H1 (cell line): ENCODE data around the gene GNB5. TPM values are rescaled to one million over a fixed set of nuclear protein-coding genes. Genes with fewer than 3 reads are reported as not detected.

Experiments
- CTCF ChIA-PET: fragments of 300-600 bp; sonication (Branson Sonifier 250); formaldehyde crosslinking; loops from one replicate; lab custom pipeline; 2021; ENCODE audit not compliant: partially characterized antibody; lab: Charles Lee
- POLR2A ChIA-PET: fragments of 300-600 bp; sonication (Branson Sonifier 250); formaldehyde crosslinking; loops from one replicate; lab custom pipeline; 2021; ENCODE audit warnings: inconsistent platforms; ENCODE audit not compliant: partially characterized antibody; lab: Charles Lee
- DNase-seq, 2 experiments: peaks; one replicate each; pipeline versions ENCODE4 v3.0.0 to v3.0.0-alpha.2; 2010 to 2022; ENCODE audit warnings: low spot score in 2 of 2, low read depth in 1 of 2, mixed read lengths in 1 of 2
- FAIRE-seq: peaks from 2 replicates; lab custom pipeline; 2011; peaks lifted over from hg19 to GRCh38; lab: Jason Lieb, UNC
- H2AFZ ChIP-seq: 2 replicates; pipeline ENCODE4 v1.8.1; 2012; ENCODE audit warnings: low read length, inconsistent platforms
- H2AK5ac ChIP-seq: 2 replicates; pipeline ENCODE4 v1.6.1; 2013; ENCODE audit warnings: low read depth, low read length
- H2BK120ac ChIP-seq: replicated peaks from 2 replicates; pipeline ENCODE3; 2013; ENCODE audit warnings: low read depth, low read length, inconsistent platforms
- H2BK12ac ChIP-seq: 2 replicates; pipeline ENCODE4 v1.6.1; 2013; ENCODE audit warnings: low read depth, low read length
- H2BK15ac ChIP-seq: 2 replicates; pipeline ENCODE4 v1.6.1; 2013; ENCODE audit warnings: low read length
- H2BK20ac ChIP-seq: 2 replicates; pipeline ENCODE4 v1.6.1; 2013; ENCODE audit warnings: low read length
- H2BK5ac ChIP-seq: 2 replicates; pipeline ENCODE4 v1.6.1; 2013; ENCODE audit warnings: low read depth, low read length
- H3K14ac ChIP-seq: 2 replicates; pipeline ENCODE4 v1.6.1; 2013; ENCODE audit warnings: inconsistent platforms; ENCODE audit not compliant: insufficient read length
- H3K18ac ChIP-seq: 2 replicates; pipeline ENCODE4 v1.6.1; 2013; ENCODE audit warnings: low read length; ENCODE audit errors: extremely low read depth
- H3K23ac ChIP-seq: 2 replicates; pipeline ENCODE4 v1.6.1; 2013; ENCODE audit warnings: inconsistent platforms; ENCODE audit not compliant: insufficient read length
- H3K23me2 ChIP-seq: 2 replicates; pipeline ENCODE4 v1.6.1; 2013; ENCODE audit warnings: low read depth, low read length
- H3K27ac ChIP-seq: 2 replicates; pipeline ENCODE4 v1.6.1; 2011; ENCODE audit warnings: low read depth, low read length, inconsistent platforms
- H3K27me3 ChIP-seq, 4 experiments: replicated peaks in 1 of 4; 1 replicate in 1 of 4; 2 replicates in 3 of 4; pipeline versions ENCODE4 v1.6.1 to v1.8.1; 2011 to 2013; ENCODE audit warnings: low read length in 3 of 4, mild to moderate bottlenecking in 3 of 4, inconsistent platforms in 2 of 4, mixed read lengths in 2 of 4, moderate library complexity in 1 of 4; ENCODE audit not compliant: control insufficient read depth in 3 of 4, insufficient read depth in 3 of 4; ENCODE audit errors: extremely low read depth in 1 of 4
- H3K36me3 ChIP-seq, 4 experiments: 2 replicates each; pipeline versions ENCODE4 v1.6.1 to v1.8.1; 2011 to 2013; ENCODE audit warnings: mild to moderate bottlenecking in 4 of 4, low read length in 3 of 4, moderate library complexity in 2 of 4, control low read depth in 1 of 4, inconsistent platforms in 1 of 4; ENCODE audit not compliant: insufficient read depth in 4 of 4, control insufficient read depth in 2 of 4
- H3K4ac ChIP-seq: replicated peaks from 2 replicates; pipeline ENCODE3; 2013; ENCODE audit warnings: low read length, low read depth, mixed read lengths, inconsistent platforms; ENCODE audit not compliant: insufficient read length
- H3K4me1 ChIP-seq, 4 experiments: replicated peaks in 1 of 4; 1 replicate in 1 of 4; 2 replicates in 3 of 4; pipeline versions ENCODE4 v1.6.1 to v1.8.1; 2011 to 2013; ENCODE audit warnings: low read length in 3 of 4, inconsistent platforms in 2 of 4, mixed read lengths in 1 of 4; ENCODE audit not compliant: insufficient read depth in 4 of 4, control insufficient read depth in 3 of 4
- H3K4me2 ChIP-seq, 2 experiments: 2 replicates each; pipeline versions ENCODE4 v1.6.1 to v1.8.1; 2011 to 2013; ENCODE audit warnings: low read depth in 2 of 2, low read length in 2 of 2, control low read depth in 1 of 2, inconsistent platforms in 1 of 2, mild to moderate bottlenecking in 1 of 2; ENCODE audit not compliant: insufficient read depth in 1 of 2
- H3K4me3 ChIP-seq, 4 experiments: fragments of 200-600, 300-600 bp in 1 of 4; sonication (generic), shearing (Covaris generic), sonication (Bioruptor Twin) in 1 of 4; 2 replicates each; pipeline versions ENCODE4 v1.5.1 to v1.8.1; 2011 to 2016; ENCODE audit warnings: low read length in 4 of 4, low read depth in 3 of 4, control low read depth in 2 of 4, inconsistent platforms in 2 of 4, mild to moderate bottlenecking in 2 of 4, mixed read lengths in 1 of 4, moderate library complexity in 1 of 4; ENCODE audit not compliant: insufficient read depth in 2 of 4; ENCODE audit errors: extremely low read depth in 1 of 4
- H3K56ac ChIP-seq: replicated peaks from 2 replicates; pipeline ENCODE3; 2013; ENCODE audit warnings: low read depth, mild to moderate bottlenecking, mixed read lengths, low read length, inconsistent platforms; ENCODE audit not compliant: insufficient read length
- H3K79me1 ChIP-seq: 2 replicates; pipeline ENCODE4 v1.6.1; 2013; ENCODE audit warnings: low read depth, low read length, control low read depth
- H3K79me2 ChIP-seq, 2 experiments: 2 replicates each; pipeline versions ENCODE4 v1.6.1 to v1.8.1; 2012 to 2013; ENCODE audit warnings: low read length in 2 of 2, mild to moderate bottlenecking in 2 of 2, inconsistent platforms in 1 of 2; ENCODE audit not compliant: insufficient read depth in 2 of 2, control insufficient read depth in 1 of 2
- H3K9ac ChIP-seq, 4 experiments: replicated peaks in 1 of 4; 1 replicate in 1 of 4; 2 replicates in 3 of 4; pipeline versions ENCODE4 v1.6.1 to v1.8.1; 2011 to 2013; ENCODE audit warnings: low read depth in 3 of 4, low read length in 3 of 4, control low read depth in 2 of 4, mild to moderate bottlenecking in 2 of 4, moderate library complexity in 2 of 4, inconsistent platforms in 1 of 4; ENCODE audit errors: extremely low read depth in 1 of 4
- H3K9me3 ChIP-seq, 2 experiments: 2 replicates each; pipeline versions ENCODE4 v1.6.1 to v1.8.1; 2012 to 2013; ENCODE audit warnings: mild to moderate bottlenecking in 2 of 2, moderate library complexity in 2 of 2, control low read depth in 1 of 2, inconsistent platforms in 1 of 2, low read depth in 1 of 2, low read length in 1 of 2, mixed read lengths in 1 of 2; ENCODE audit not compliant: insufficient read depth in 2 of 2
- H4K20me1 ChIP-seq, 2 experiments: replicated peaks in 1 of 2; 2 replicates each; pipeline versions ENCODE3 to v1.8.1; 2011 to 2013; ENCODE audit warnings: inconsistent platforms in 2 of 2, low read length in 2 of 2, mild to moderate bottlenecking in 1 of 2; ENCODE audit not compliant: insufficient read depth in 2 of 2, control insufficient read depth in 1 of 2
- H4K5ac ChIP-seq: 2 replicates; pipeline ENCODE4 v1.6.1; 2013; ENCODE audit warnings: low read length, low read depth, mixed read lengths, inconsistent platforms; ENCODE audit not compliant: insufficient read length
- H4K8ac ChIP-seq: 2 replicates; pipeline ENCODE4 v1.8.0; 2013; ENCODE audit warnings: mild to moderate bottlenecking, moderate library complexity, low read length, inconsistent platforms; ENCODE audit not compliant: insufficient read depth; ENCODE audit errors: extremely low read depth
- H4K91ac ChIP-seq: replicated peaks from 2 replicates; pipeline ENCODE3; 2013; ENCODE audit warnings: low read length, mixed read lengths, inconsistent platforms; ENCODE audit not compliant: insufficient read length
- ASH2L ChIP-seq: fragments of 200-600, 300-600 bp; sonication (generic); IDR thresholded peaks from one replicate; pipeline ENCODE4 v1.7.1; 2017; ENCODE audit warnings: low read length
- CEBPB ChIP-seq: IDR thresholded peaks from 2 replicates; pipeline ENCODE4 v1.6.1; 2012; ENCODE audit warnings: low read depth, low read length
- EGR1 ChIP-seq: IDR thresholded peaks from 2 replicates; pipeline ENCODE4 v1.6.1; 2011; ENCODE audit warnings: low read depth, low read length, borderline replicate concordance
- GTF2F1 ChIP-seq: IDR thresholded peaks from 2 replicates; pipeline ENCODE4 v1.6.1; 2012; ENCODE audit warnings: low read depth, low read length, improper control_type of control experiment, borderline replicate concordance
- HDAC6 ChIP-seq: IDR thresholded peaks from one replicate; pipeline ENCODE4 v1.7.1; 2012; ENCODE audit warnings: low read depth, mild to moderate bottlenecking, inconsistent platforms, low read length, moderate library complexity
- KDM5A ChIP-seq: fragments of 200-600 bp; IDR thresholded peaks from 2 replicates; pipeline ENCODE4 v1.7.1; 2012; ENCODE audit warnings: mild to moderate bottlenecking, low read length, inconsistent platforms, mixed read lengths
- POLR2AphosphoS5 ChIP-seq: IDR thresholded peaks from 2 replicates; pipeline ENCODE4 v1.6.1; 2011; ENCODE audit warnings: low read depth, low read length
- POU5F1 ChIP-seq: IDR thresholded peaks from 2 replicates; pipeline ENCODE4 v1.6.1; 2011; ENCODE audit warnings: low read depth, mild to moderate bottlenecking, low read length, moderate library complexity
- RFX5 ChIP-seq: IDR thresholded peaks from 2 replicates; pipeline ENCODE4 v1.6.1; 2011; ENCODE audit warnings: low read depth, low read length, improper control_type of control experiment, borderline replicate concordance
- SIRT6 ChIP-seq: IDR thresholded peaks from one replicate; pipeline ENCODE4 v1.7.1; 2012; ENCODE audit warnings: low read length, inconsistent platforms
- SIX5 ChIP-seq: IDR thresholded peaks from 2 replicates; pipeline ENCODE4 v1.6.1; 2011; ENCODE audit warnings: mild to moderate bottlenecking, low read depth, low read length
- SP1 ChIP-seq: IDR thresholded peaks from 2 replicates; pipeline ENCODE4 v1.6.1; 2011; ENCODE audit warnings: low read depth, low read length
- SP2 ChIP-seq: IDR thresholded peaks from 2 replicates; pipeline ENCODE4 v1.6.1; 2012; ENCODE audit warnings: mild to moderate bottlenecking, low read length, inconsistent platforms
- SP4 ChIP-seq: IDR thresholded peaks from 2 replicates; pipeline ENCODE4 v1.6.1; 2012; ENCODE audit warnings: low read length, inconsistent platforms
- SRF ChIP-seq: IDR thresholded peaks from 2 replicates; pipeline ENCODE4 v1.6.1; 2011; ENCODE audit warnings: mild to moderate bottlenecking, low read depth, low read length, moderate library complexity
- SUZ12 ChIP-seq: fragments of 200-600 bp; sonication (generic); IDR thresholded peaks from 2 replicates; pipeline ENCODE4 v1.6.1; 2012; ENCODE audit warnings: mild to moderate bottlenecking, inconsistent platforms, low read length, moderate library complexity, mixed read lengths
- YY1 ChIP-seq: IDR thresholded peaks from 2 replicates; pipeline ENCODE4 v1.6.1; 2011; ENCODE audit warnings: low read depth, mild to moderate bottlenecking, low read length
- WGBS, 2 experiments: shearing (Covaris generic) in 1 of 2; methylation state at CpG; one replicate each; pipeline versions ENCODE4 v1.1.6 to v1.1.7; 2013 to 2015; ENCODE audit warnings: low lambda C conversion rate in 2 of 2, mixed read lengths in 2 of 2, inconsistent platforms in 1 of 2, low coverage in 1 of 2, missing lambda C conversion rate in 1 of 2; ENCODE audit not compliant: insufficient replicate concordance in 2 of 2, insufficient coverage in 1 of 2, insufficient read length in 1 of 2; ENCODE audit errors: extremely low coverage in 1 of 2, missing lambda C conversion rate in 1 of 2; 5-methylcytosine and 5-hydroxymethylcytosine counted together
- polyA plus RNA-seq, 7 experiments: library from polyadenylated mRNA; depleted of rRNA in 3 of 7; stranded (reverse) in 5 of 7; unstranded in 2 of 7; fragments of >200 nt in 5 of 7; fragments of 200-250 nt in 2 of 7; gene quantifications; 1 replicate in 5 of 7; 2 replicates in 1 of 7; 4 replicates in 1 of 7; pipeline versions ENCODE4 v1.2.1 to v1.2.3, GENCODE V29; 2011 to 2013; ENCODE audit warnings: missing spikeins in 2 of 7, mixed read lengths in 2 of 7
- total RNA-seq: library from RNA; stranded (reverse); fragmentation: NEBNext Ultra II Directional; extraction: Animal tissue kit (Norgen Biotek cat#: 25700); gene quantifications from 2 replicates; pipeline ENCODE4 v1.2.1, GENCODE V29; 2021

GNB5 gene
- total and polyA plus RNA-seq, 2 of the 8 experiments (the other 6 are each of a cell fraction or from before 2014, with no cell fraction given) = 21.7 to 42.5 TPM

DNA sequence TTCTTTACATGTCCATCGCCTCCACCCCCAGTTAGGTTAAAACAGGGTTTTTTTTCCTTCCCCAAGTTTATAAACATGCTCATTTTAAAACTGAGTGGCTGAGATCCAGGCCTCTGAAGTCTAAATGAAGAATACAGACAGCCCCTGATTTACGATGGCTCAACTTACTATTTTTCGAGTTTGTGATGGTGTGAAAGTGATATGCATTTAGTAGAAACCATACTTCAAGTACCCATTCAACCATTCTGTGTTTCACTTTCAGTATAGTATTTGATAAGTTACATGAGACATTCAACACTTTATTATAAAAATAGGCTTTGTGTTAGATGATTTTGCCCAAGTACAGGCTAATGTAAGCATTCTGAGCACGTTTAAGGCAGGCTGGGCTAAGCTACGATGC, 30.5 kb upstream of the GNB5 start:
- no peak overlapping the region for H2BK120ac ChIP-seq
- no peak overlapping the region for H3K14ac ChIP-seq
- H2BK20ac ChIP-seq = no peak overlapping the region
- H4K20me1 ChIP-seq = peaks cover 0 to 3% of the 10 kb centered on the region in 2 experiments
- no peaks in the 10 kb centered on the region for H3K23me2 ChIP-seq
- no peak overlapping the region for H4K5ac ChIP-seq
- H3K23ac ChIP-seq = no peak overlapping the region
- H3K79me2 ChIP-seq = no peaks in the 10 kb centered on the region
- H3K9me3 ChIP-seq = no peaks in the 10 kb centered on the region
- no peak overlapping the region for H2AK5ac ChIP-seq
- H2BK15ac ChIP-seq = no peak overlapping the region
- H3K27me3 ChIP-seq = no peaks in the 10 kb centered on the region
- H2BK12ac ChIP-seq = no peak overlapping the region
- H3K4me3 ChIP-seq = no peak overlapping the region
- H3K18ac ChIP-seq = no peak overlapping the region
- H3K79me1 ChIP-seq = no peaks in the 10 kb centered on the region
- H3K56ac ChIP-seq = no peak overlapping the region
- 94% methylated on average over 5 of the region's 5 CpGs; no CpG with 5 or more reads in 1 of the 2 experiments for WGBS, 2 experiments
- FAIRE-seq (no peak), DNase-seq (no peak)
- H3K4ac ChIP-seq = no peak overlapping the region
- no peak overlapping the region for H4K91ac ChIP-seq
- no peak overlapping the region for H3K4me2 ChIP-seq
- no peak overlapping the region for H4K8ac ChIP-seq
- H3K27ac ChIP-seq = no peak overlapping the region
- ChIA-PET CTCF (interaction anchor here (1.8 to 2.0 kb wide), 2 partner anchors 13 to 18 kb away, joined by 4 to 10 read pairs; no protein-coding TSS in a partner anchor), POLR2A (no interaction called here)
- no peaks in the 10 kb centered on the region for H3K4me1 ChIP-seq
- no peak overlapping the region for H3K9ac ChIP-seq
- no peak overlapping the region for H2BK5ac ChIP-seq
- H2AFZ ChIP-seq = no peak overlapping the region
- H3K36me3 ChIP-seq = peaks cover 14 to 66% (median 53%) of the 10 kb centered on the region in 4 experiments
- TF ChIP-seq GTF2F1 = no peak
- no peak for TF ChIP-seq EGR1
- TF ChIP-seq POU5F1 = no peak
- no peak for TF ChIP-seq SIRT6
- no peak for TF ChIP-seq SP2
- no peak for TF ChIP-seq ASH2L
- TF ChIP-seq CEBPB = no peak
- no peak for TF ChIP-seq HDAC6
- no peak for TF ChIP-seq SRF
- TF ChIP-seq RFX5 = no peak
- TF ChIP-seq KDM5A = no peak
- TF ChIP-seq SP1 = no peak
- no peak for TF ChIP-seq YY1
- TF ChIP-seq SUZ12 = no peak
- no peak for TF ChIP-seq SP4
- no peak for TF ChIP-seq SIX5
- TF ChIP-seq POLR2AphosphoS5 = no peak
